ENCODE results near the gene ATP7A. TPM values are rescaled to one million over a fixed set of nuclear protein-coding genes. Genes with fewer than 3 reads are reported as not detected.

Gene ATP7A
- total RNA-seq, 4 donors from 2014 or later, result 19.9 to 33.2 (median 26.8) TPM

DNA sequence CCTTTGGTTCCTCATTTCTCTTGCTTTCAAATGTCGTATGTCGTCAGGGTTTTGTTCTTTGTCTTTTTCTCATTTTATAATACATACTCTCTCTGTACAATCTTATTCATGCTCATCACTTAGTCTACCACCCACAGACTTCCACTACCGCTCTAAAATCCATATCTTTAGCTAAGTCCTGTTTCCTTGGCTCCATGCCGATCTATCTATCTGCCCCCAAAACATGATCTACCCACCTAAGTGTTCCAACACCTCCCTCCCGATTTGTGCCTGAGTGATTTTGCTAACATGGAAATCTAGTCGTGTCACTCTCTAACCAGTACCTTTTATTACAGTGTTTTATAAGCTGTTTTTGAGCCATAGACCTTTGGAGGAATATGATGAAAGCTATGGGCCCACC lies 124.6 kb downstream of the ATP7A start:
- H3K4me1 ChIP-seq, result no peaks in the 10 kb centered on the region
- WGBS, result 78% methylated on average over 6 of the region's 6 CpGs
- DNase-seq (ENCODE audit: low spot score in 2 of 2), result no peak
- TF ChIP-seq, protein P1, sequence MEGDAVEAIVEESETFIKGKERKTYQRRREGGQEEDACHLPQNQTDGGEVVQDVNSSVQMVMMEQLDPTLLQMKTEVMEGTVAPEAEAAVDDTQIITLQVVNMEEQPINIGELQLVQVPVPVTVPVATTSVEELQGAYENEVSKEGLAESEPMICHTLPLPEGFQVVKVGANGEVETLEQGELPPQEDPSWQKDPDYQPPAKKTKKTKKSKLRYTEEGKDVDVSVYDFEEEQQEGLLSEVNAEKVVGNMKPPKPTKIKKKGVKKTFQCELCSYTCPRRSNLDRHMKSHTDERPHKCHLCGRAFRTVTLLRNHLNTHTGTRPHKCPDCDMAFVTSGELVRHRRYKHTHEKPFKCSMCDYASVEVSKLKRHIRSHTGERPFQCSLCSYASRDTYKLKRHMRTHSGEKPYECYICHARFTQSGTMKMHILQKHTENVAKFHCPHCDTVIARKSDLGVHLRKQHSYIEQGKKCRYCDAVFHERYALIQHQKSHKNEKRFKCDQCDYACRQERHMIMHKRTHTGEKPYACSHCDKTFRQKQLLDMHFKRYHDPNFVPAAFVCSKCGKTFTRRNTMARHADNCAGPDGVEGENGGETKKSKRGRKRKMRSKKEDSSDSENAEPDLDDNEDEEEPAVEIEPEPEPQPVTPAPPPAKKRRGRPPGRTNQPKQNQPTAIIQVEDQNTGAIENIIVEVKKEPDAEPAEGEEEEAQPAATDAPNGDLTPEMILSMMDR (IDR thresholded peaks at IDR 0.05), result no peak
- TF ChIP-seq EP300 (IDR thresholded peaks at IDR 0.05), result no peak
- H3K27me3 ChIP-seq, result no peaks in the 10 kb centered on the region
- H3K36me3 ChIP-seq, result no peaks in the 10 kb centered on the region
- no peaks in the 10 kb centered on the region for H3K9me3 ChIP-seq
- H3K27ac ChIP-seq, result no peak overlapping the region
- H3K4me3 ChIP-seq, result no peak overlapping the region

DNA sequence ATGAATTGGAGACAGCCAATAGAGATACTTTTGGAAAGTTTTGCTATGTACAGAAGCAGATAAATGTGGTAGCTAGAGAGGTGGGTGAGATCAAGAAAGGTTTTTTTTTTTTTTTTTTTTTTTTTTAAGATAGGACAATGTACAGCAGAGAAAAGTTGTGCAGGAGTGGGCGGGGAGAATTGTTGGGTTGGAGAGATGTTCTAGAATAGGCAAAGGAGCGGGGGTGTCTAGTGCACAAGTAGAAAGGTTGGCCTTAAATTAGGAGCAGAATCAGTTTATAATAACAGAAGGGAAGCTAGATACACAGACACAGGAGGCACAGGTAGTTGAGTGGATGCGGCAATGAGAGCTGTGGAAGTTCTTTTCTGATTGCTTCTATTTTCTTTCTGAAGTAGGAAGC lies 127.4 kb downstream of the ATP7A start:
- Histone ChIP-seq H3K27ac (no peak overlapping the region), H3K27me3 (no peaks in the 10 kb centered on the region), H3K36me3 (no peaks in the 10 kb centered on the region), H3K9me3 (no peaks in the 10 kb centered on the region), H3K4me1 (no peaks in the 10 kb centered on the region), H3K4me3 (no peak overlapping the region)
- TF ChIP-seq EP300 (IDR thresholded peaks at IDR 0.05), result no peak
- no peak for TF ChIP-seq POLR2A (IDR thresholded peaks at IDR 0.05)
- TF ChIP-seq, protein P1 (IDR thresholded peaks at IDR 0.05), result no peak
- no peak for TF ChIP-seq POLR2AphosphoS5 (IDR thresholded peaks at IDR 0.05)
- no peak for DNase-seq (ENCODE audit: low spot score in 2 of 2)
- 85% methylated on average over 3 of the region's 3 CpGs for WGBS

- Histone ChIP-seq H3K36me3 (no peaks in the 10 kb centered on the region), H3K4me1 (no peaks in the 10 kb centered on the region), H3K27ac (no peak overlapping the region), H3K4me3 (no peak overlapping the region), H3K27me3 (no peaks in the 10 kb centered on the region), H3K9me3 (no peaks in the 10 kb centered on the region)
- TF ChIP-seq, protein P1 (IDR thresholded peaks at IDR 0.05), result no peak
- no peak for DNase-seq (ENCODE audit: low spot score in 2 of 2)
- WGBS, result 83% methylated on average over 1 of the region's 1 CpG
Observed at GRCh38 chrX:78042601-78043000, 132.1 kb downstream of the ATP7A start.

DNA sequence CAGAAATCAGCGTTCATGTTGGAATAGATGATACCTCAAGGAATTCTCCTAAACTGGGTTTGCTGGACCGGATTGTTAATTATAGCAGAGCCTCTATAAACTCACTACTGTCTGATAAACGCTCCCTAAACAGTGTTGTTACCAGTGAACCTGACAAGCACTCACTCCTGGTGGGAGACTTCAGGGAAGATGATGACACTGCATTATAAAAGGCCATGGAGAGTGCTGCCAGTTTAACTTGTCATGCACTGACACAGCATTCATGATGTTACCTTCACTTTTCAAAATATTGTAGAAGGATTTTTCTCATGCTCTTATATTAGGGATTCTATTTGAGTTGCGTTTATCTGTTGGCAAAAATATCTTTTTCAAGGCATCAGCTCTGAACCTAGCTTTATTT lies 135.9 kb downstream of the ATP7A start:
- Histone ChIP-seq H3K4me3 (no peak overlapping the region), H3K9me3 (no peaks in the 10 kb centered on the region), H3K4me1 (no peaks in the 10 kb centered on the region), H3K36me3 (no peaks in the 10 kb centered on the region), H3K27ac (no peak overlapping the region), H3K27me3 (no peaks in the 10 kb centered on the region)
- DNase-seq (ENCODE audit: low spot score in 2 of 2), result no peak
- 81% methylated on average over 4 of the region's 4 CpGs for WGBS
- no peak for TF ChIP-seq POLR2AphosphoS5 (IDR thresholded peaks at IDR 0.05)
- TF ChIP-seq, protein P1 (IDR thresholded peaks at IDR 0.05), result no peak
- no peak for TF ChIP-seq EP300 (IDR thresholded peaks at IDR 0.05)

GRCh38 chrX:78048052-78048451 lies 137.6 kb downstream of the ATP7A start:
- no peak overlapping the region for H3K27ac ChIP-seq
- no peak for DNase-seq (ENCODE audit: low spot score in 2 of 2)
- H3K4me1 ChIP-seq, result no peaks in the 10 kb centered on the region
- H3K27me3 ChIP-seq, result no peaks in the 10 kb centered on the region
- TF ChIP-seq EP300 (IDR thresholded peaks at IDR 0.05), result no peak
- TF ChIP-seq, protein P1 (IDR thresholded peaks at IDR 0.05), result no peak
- TF ChIP-seq POLR2AphosphoS5 (IDR thresholded peaks at IDR 0.05), result no peak
- no peak for TF ChIP-seq POLR2A (IDR thresholded peaks at IDR 0.05)
- no peaks in the 10 kb centered on the region for H3K36me3 ChIP-seq
- H3K9me3 ChIP-seq, result no peaks in the 10 kb centered on the region
- no peak overlapping the region for H3K4me3 ChIP-seq
- 56% methylated on average over 2 of the region's 2 CpGs for WGBS

All from suprapubic skin (tissue), 4 donors.